NCI-H82 (cell line): ENCODE data around the gene ZNF766.
"Not testable (repeated sequence)": the region's sequence is repeated elsewhere in the genome, so short reads cannot be mapped to it uniquely, and the experiment has no call there.

Experiments used
- DNase-seq: peaks from one replicate; lab custom pipeline; 2025; lab: John Stamatoyannopoulos, UW

The ZNF766 gene

GRCh38 chr19:52275988-52276387 is 6.6 kb downstream of the ZNF766 start:
- DNase-seq, result no peak

GRCh38 chr19:52277471-52277870 is 8.1 kb downstream of the ZNF766 start:
- no peak for DNase-seq

DNA sequence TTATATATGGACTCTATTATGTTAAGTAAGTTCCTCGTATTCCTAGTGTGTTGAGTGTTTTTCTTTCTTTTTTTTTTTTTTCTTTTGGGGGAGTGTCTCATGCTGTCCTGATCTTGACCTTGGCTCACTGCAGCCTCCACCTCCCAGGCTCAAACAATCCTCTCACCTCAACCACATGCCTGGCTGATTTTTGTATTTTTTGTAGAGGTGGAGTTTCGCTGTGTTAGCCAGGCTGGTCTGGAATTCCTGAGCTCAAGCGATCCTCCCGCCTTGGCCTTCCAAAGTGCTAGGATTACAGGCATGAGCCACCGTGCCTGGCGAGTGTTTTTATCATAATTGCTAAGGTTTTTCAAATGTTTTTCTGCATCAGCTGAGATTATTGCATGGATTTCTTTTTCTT is 16.9 kb downstream of the ZNF766 start:
- DNase-seq, result no peak

- DNase-seq, result no peak
These were observed 22.4 kb downstream of the ZNF766 start for GRCh38 chr19:52291781-52292180.

GRCh38 chr19:52292946-52293345 is 23.6 kb downstream of the ZNF766 start:
- DNase-seq, result not testable (repeated sequence)

DNA sequence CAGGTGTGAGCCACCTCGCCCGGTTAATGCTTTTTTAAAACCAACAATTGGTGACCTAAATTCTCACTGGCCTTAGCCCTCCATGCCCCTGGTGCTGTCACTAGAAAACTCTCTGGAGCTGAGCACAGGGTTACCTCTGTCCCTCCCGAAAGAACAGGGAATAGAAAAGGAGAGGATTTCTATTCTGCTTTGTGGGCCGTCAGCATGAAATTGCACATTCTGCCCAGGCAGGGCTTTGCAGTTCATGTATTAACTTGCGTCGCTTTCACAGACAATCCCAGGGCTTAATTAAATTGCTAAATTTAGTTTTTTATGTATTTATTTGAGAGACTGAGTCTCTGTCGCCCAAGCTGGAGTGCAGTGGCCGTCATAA is 27.0 kb downstream of the ZNF766 start:
- DNase-seq, result peak; percentile 51

DNA sequence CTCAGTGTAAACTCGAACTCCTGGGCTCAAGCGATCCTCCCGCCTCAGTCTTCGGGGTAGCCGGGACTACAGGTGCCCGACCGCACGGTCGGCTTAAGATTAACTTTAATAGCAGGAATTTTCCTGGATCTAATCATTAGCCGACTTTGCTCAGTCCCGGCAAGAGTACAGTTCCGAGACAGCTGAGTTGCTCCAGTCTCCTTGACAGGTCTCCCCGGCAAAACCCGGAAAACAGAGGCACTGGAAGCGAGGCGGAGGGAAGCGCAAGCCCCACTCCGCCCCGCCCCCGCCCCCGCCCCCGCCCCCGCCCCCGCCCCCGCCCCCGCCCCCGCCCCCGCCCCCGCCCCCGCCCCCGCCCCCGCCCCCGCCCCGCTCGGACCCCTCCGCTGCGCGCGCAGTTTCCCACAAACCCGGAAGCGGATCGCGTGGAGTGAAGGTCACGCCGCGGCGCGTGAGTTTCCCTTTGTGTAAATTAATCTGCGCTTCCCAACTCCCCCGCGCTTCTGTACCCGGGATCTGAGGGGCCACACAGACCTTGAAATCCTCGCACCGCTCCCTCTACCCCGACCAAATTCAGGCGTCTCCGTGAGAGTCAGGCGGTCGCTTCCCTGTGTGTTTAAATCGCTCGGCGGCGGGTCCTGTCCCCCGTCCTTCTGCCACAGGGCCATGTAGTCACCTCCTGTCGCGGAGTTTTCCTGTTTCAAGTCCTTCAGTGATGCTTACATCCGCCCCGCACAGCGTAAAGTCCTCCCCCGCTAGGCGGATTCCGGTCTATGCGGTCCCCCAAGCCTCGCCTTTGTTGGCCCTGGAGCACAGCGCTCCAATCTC is 27.6 kb downstream of the ZNF766 start, which contains the start of gene ZNF480:
ZNF480 (plus strand) TSS at position 397 of the 828 bp plus-strand sequence. CDS start 3,244 bp downstream, outside the sequence.
- peak; percentile 90 for DNase-seq

DNA sequence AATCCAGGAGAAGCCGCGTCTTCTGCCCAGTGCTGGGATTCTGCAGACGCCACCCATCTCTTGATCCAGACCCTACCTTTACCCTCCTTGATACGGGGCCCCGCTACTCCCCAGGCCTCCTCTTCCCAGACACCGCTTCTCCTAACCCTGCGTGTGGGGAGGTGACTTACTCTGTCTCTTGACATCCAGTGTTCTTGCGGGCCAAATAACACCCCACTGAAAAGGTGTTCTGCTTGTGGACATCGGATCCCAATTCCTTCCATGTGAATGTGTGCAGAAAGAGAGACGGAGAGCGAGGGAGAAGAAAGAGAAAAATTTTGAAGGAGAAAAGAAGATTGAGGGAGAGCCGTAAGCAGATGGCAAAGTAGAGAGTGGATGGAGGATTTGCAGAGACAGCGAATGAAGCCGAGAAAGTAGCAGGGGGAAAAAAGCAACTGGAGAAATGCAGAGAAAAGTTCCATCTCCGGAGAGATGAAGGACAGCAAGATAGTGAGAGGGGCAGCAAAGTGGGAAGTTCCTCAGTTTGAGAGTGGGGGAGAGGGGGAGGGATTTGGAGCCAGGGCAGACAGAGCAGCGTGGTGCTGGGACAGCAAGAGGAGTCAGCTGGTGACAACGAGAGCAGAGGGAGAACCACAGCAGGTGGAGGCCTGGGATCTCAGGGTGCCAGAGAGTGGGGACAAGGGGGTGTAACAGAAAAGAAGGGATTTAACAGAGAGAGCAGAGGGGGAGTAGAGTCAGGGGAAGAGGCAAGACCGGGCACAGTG is 28.4 kb downstream of the ZNF766 start:
- DNase-seq, result no peak

- DNase-seq, result no peak
These were observed 37.9 kb downstream of the ZNF766 start for GRCh38 chr19:52307275-52307674.

DNA sequence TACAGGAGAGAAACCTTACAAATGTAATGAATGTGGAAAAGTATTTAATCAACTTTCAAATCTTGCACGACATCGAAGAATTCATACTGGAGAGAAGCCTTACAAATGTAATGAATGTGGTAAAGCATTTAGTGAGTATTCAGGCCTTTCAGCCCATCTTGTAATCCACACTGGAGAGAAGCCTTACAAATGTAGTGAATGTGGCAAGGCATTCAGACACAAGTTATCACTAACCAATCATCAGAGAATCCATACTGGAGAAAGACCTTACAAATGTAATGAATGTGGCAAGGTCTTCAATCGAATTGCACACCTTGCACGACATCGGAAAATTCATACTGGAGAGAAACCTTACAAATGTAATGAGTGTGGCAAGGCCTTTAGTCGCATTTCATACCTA is 53.0 kb downstream of the ZNF766 start:
- DNase-seq, result no peak

DNA sequence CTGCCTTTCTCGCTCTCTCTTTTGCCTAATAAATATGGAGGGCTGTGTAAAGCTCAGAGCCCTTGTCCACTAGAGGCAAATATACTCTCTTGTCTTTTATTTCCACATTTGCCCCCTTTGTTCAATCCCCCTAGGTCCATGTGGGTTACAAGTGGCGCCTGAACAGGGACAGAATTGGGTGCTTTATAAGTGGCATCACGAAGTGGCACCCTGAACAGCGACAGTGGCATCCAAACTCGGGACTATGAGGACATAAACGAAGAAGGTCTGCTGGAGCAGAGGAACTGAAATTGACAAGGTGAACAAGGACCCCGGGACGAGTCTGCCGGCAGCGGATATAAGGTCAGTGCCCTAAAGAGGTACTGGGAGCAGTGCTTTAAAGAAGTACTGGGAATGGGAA is 62.4 kb downstream of the ZNF766 start:
- DNase-seq, result no peak

DNA sequence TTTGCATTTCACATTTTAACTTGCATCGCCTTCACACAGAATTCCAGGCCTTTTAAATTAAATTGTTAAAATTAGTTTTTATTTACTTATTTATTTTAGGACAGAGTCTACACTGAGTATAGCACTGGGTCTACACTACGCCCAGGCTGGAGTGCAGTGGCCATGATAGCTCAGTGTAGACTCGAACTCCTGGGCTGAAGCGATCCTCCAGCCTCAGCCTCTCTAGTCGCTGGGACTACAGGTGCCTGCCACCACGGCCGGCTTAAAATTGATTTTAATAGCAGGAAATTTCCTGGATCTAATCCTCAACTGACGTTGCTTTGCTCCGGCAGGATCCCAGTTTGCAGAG is 66.4 kb downstream of the ZNF766 start:
- no peak for DNase-seq

DNA sequence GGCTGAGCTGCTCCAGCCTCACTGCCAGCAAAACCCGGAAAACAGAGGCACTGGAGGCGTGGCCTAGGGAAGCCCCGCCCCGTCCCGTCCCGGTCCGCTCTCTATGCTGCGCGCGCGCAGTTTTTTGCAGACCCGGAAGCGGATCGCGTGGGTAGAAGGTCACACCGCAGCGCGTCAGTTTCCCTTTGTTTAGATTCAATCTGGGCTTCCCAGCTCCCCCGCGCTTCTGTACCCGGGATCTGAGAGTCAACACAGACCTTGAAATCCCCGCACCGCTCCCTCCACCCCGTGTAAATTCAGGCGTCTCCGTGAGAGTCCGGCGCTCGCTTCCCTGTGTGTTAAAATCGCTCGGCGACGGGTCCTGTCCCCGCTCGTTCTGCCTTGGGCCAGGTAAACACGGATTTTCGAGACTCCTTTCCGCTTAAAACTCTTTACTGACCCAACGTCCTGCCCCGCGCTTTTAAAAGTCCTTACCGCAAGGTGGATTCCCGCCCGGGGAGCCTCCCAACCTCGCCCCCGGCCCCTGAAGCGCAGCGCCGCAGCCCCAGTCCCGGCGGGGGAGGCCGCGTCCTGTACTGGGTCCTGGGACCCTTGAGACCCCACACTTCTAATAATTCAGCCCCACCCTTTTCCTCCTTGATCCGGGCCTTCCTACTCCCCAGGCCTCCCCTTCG is 66.9 kb downstream of the ZNF766 start, which contains the start of gene ZNF610:
ZNF610 (plus strand) TSS at position 127 of the 674 bp plus-strand sequence. CDS start 12,930 bp downstream, outside the sequence.
- peak; percentile 87 for DNase-seq

- peak; percentile 6 for DNase-seq
These were observed 67.5 kb downstream of the ZNF766 start for GRCh38 chr19:52336791-52337381.

DNA sequence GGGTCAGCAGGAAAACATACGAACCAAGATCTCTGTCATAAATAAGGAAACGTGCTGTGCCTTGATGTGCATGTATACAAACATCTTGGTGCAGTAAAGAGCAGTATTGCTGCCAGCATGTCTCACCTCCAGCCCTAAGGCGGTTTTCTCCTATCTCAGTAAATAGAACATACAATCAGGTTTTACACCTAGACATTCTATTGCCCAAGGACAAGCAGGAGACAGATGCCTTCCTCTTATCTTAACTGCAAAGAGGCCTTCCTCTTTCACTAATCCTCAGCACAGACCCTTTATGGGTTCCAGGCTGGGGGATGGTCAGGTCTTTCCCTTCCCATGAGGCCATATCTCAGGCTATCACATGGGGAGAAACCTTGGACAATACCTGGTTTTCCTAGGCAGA is 69.6 kb downstream of the ZNF766 start:
- DNase-seq, result not testable (repeated sequence)

GRCh38 chr19:52343548-52343947 is 74.2 kb downstream of the ZNF766 start:
- peak; percentile 84 for DNase-seq

- DNase-seq, result no peak
These were observed 75.8 kb downstream of the ZNF766 start for GRCh38 chr19:52345162-52345561.
